Fibroblast of skin of abdomen (primary cell): ENCODE results near the gene HES3.
A peak's percentile ranks its signal among the peaks of the same experiment; 100 is the strongest.

Source experiments
- DNase-seq: peaks from one replicate; pipeline ENCODE4 v3.0.0-alpha.2; 2013

Gene HES3

GRCh38 chr1:6246497-6247467, 2.8 kb downstream of the HES3 start:
- peak; percentile 61 for DNase-seq

- DNase-seq: no peak
Measured at GRCh38 chr1:6247651-6248050, 3.7 kb downstream of the HES3 start.

GRCh38 chr1:6248161-6248776, 4.3 kb downstream of the HES3 start:
- DNase-seq: no peak

- no peak for DNase-seq
Measured at GRCh38 chr1:6248932-6249738, 5.2 kb downstream of the HES3 start.

GRCh38 chr1:6249739-6250689, 6.0 kb downstream of the HES3 start:
- no peak for DNase-seq

- no peak for DNase-seq
Measured at GRCh38 chr1:6251233-6251632, 7.3 kb downstream of the HES3 start.

GRCh38 chr1:6251681-6252373, 7.8 kb downstream of the HES3 start:
- DNase-seq: no peak

- DNase-seq: no peak
Measured at GRCh38 chr1:6252374-6252710, 8.4 kb downstream of the HES3 start.

- no peak for DNase-seq
Measured at GRCh38 chr1:6253380-6253779, 9.4 kb downstream of the HES3 start.

GRCh38 chr1:6254691-6255090, 10.7 kb downstream of the HES3 start:
- DNase-seq: no peak

GRCh38 chr1:6256645-6257044, 12.7 kb downstream of the HES3 start:
- DNase-seq: no peak

GRCh38 chr1:6257541-6258069, 13.6 kb downstream of the HES3 start:
- no peak for DNase-seq

- DNase-seq: no peak
Measured at GRCh38 chr1:6258675-6259074, 14.7 kb downstream of the HES3 start.

- peak; percentile 73 for DNase-seq
Measured at GRCh38 chr1:6259491-6260362, 15.7 kb downstream of the HES3 start.

- peak; percentile 34 for DNase-seq
Measured at GRCh38 chr1:6260433-6260934, 16.5 kb downstream of the HES3 start.

- peak; percentile 39 for DNase-seq
Measured at GRCh38 chr1:6260961-6261614, 17.1 kb downstream of the HES3 start, which contains the start of gene GPR153. Gene GPR153, minus strand, starts transcription at chr1:6261098. Its CDS starts 6,193 bp downstream, at chr1:6254905.

GRCh38 chr1:6261615-6261995, 17.6 kb downstream of the HES3 start:
- no peak for DNase-seq

- DNase-seq: peak; percentile 47
Measured at GRCh38 chr1:6262555-6263420, 18.8 kb downstream of the HES3 start.
